HEK293T (cell line): ENCODE results near the gene G0S2.

Source experiments
- CTCF ChIA-PET: fragments of 350-600 bp; formaldehyde crosslinking; extraction: SDS; loops from one replicate; lab custom pipeline; 2021; ENCODE audit warnings: antibody characterized with exemption, inconsistent platforms; lab: Yijun Ruan, JAX
- POLR2A ChIA-PET: fragments of 350-600 bp; formaldehyde crosslinking; extraction: SDS; loops from one replicate; lab custom pipeline; 2020; ENCODE audit warnings: antibody characterized with exemption, inconsistent platforms; lab: Yijun Ruan, JAX
- DNase-seq: peaks from one replicate; pipeline ENCODE4 v3.0.0; 2012; ENCODE audit warnings: mixed read lengths; ENCODE audit errors: extremely low spot score
- ARNT ChIP-seq: fragments of 450-650 bp; IDR thresholded peaks from 2 replicates; pipeline ENCODE4 v1.6.1; 2017; ENCODE audit warnings: mild to moderate bottlenecking
- BHLHE40 ChIP-seq: fragments of 450-650 bp; IDR thresholded peaks from 2 replicates; pipeline ENCODE4 v1.6.1; 2016; ENCODE audit warnings: mild to moderate bottlenecking, moderate library complexity, borderline replicate concordance
- CTBP1 ChIP-seq: fragments of 450-650 bp; IDR thresholded peaks from 2 replicates; pipeline ENCODE4 v1.6.1; 2016; ENCODE audit warnings: borderline replicate concordance
- ELF4 ChIP-seq: fragments of 450-650 bp; IDR thresholded peaks from 2 replicates; pipeline ENCODE4 v1.6.1; 2017; ENCODE audit warnings: antibody characterized with exemption
- FOXA1 ChIP-seq: fragments of 450-650 bp; IDR thresholded peaks from 2 replicates; pipeline ENCODE4 v1.6.1; 2016; ENCODE audit warnings: mild to moderate bottlenecking
- FOXK2 ChIP-seq: fragments of 450-650 bp; IDR thresholded peaks from 2 replicates; pipeline ENCODE4 v1.6.1; 2016; ENCODE audit warnings: mild to moderate bottlenecking
- FOXM1 ChIP-seq: fragments of 450-650 bp; IDR thresholded peaks from 2 replicates; pipeline ENCODE4 v1.6.1; 2017; ENCODE audit warnings: mild to moderate bottlenecking, borderline replicate concordance
- HDGF ChIP-seq: fragments of 450-650 bp; IDR thresholded peaks from 2 replicates; pipeline ENCODE4 v1.6.1; 2017; ENCODE audit warnings: antibody characterized with exemption, borderline replicate concordance
- L3MBTL2 ChIP-seq: fragments of 450-650 bp; conservative IDR thresholded peaks from 2 replicates; pipeline ENCODE4 v1.6.1; 2016; ENCODE audit warnings: mild to moderate bottlenecking
- LEF1 ChIP-seq: fragments of 450-650 bp; IDR thresholded peaks from 2 replicates; pipeline ENCODE4 v1.6.1; 2017; ENCODE audit warnings: mild to moderate bottlenecking, borderline replicate concordance
- NFRKB ChIP-seq: fragments of 450-650 bp; IDR thresholded peaks from 2 replicates; pipeline ENCODE4 v1.6.1; 2016; ENCODE audit warnings: mild to moderate bottlenecking, moderate library complexity
- PKNOX1 ChIP-seq: fragments of 450-650 bp; IDR thresholded peaks from 2 replicates; pipeline ENCODE4 v1.6.1; 2016
- SP1 ChIP-seq: fragments of 450-650 bp; IDR thresholded peaks from 2 replicates; pipeline ENCODE4 v1.6.1; 2017
- SUZ12 ChIP-seq: fragments of 450-650 bp; IDR thresholded peaks from 2 replicates; pipeline ENCODE4 v1.6.1; 2016; ENCODE audit warnings: mild to moderate bottlenecking
- TARDBP ChIP-seq: fragments of 450-650 bp; IDR thresholded peaks from 2 replicates; pipeline ENCODE4 v1.6.1; 2016
- ZNF384 ChIP-seq: fragments of 450-650 bp; IDR thresholded peaks from 2 replicates; pipeline ENCODE4 v1.6.1; 2016

G0S2 gene

GRCh38 chr1:209688746-209689234 lies 13.6 kb downstream of the G0S2 start:
- POLR2A ChIA-PET, result interaction anchor here (1.1 to 1.2 kb wide), 2 partner anchors 14 to 15 kb away, joined by 3 read pairs; partner anchors contain the start of gene G0S2
- CTCF ChIA-PET, result no interaction called here
- no peak for TF ChIP-seq BHLHE40
- no peak for TF ChIP-seq NFRKB
- no peak for TF ChIP-seq PKNOX1
- no peak for TF ChIP-seq LEF1
- TF ChIP-seq FOXK2, result no peak
- TF ChIP-seq CTBP1, result no peak
- TF ChIP-seq SUZ12, result no peak
- no peak for TF ChIP-seq L3MBTL2
- no peak for TF ChIP-seq ZNF384
- no peak for TF ChIP-seq TARDBP
- TF ChIP-seq ARNT, result no peak
- no peak for TF ChIP-seq FOXM1
- no peak for TF ChIP-seq ELF4
- TF ChIP-seq HDGF, result no peak
- no peak for TF ChIP-seq SP1
- no peak for TF ChIP-seq FOXA1

GRCh38 chr1:209689477-209689876 lies 14.3 kb downstream of the G0S2 start:
- no peak for DNase-seq
- ChIA-PET POLR2A (interaction anchor here (1.2 kb wide), 1 partner anchor 15 kb away, joined by 3 read pairs; no protein-coding TSS in a partner anchor), CTCF (interaction anchor here (0.9 kb wide), 1 partner anchor 62 kb away, joined by 4 read pairs; no protein-coding TSS in a partner anchor)
- TF ChIP-seq HDGF, result no peak
- no peak for TF ChIP-seq NFRKB
- TF ChIP-seq PKNOX1, result no peak
- TF ChIP-seq SP1, result no peak
- no peak for TF ChIP-seq FOXK2
- no peak for TF ChIP-seq ZNF384
- TF ChIP-seq LEF1, result no peak
- no peak for TF ChIP-seq FOXA1
- TF ChIP-seq SUZ12, result no peak
- TF ChIP-seq ARNT, result no peak
- no peak for TF ChIP-seq CTBP1
- TF ChIP-seq ELF4, result no peak
- TF ChIP-seq BHLHE40, result no peak
- TF ChIP-seq FOXM1, result no peak
- no peak for TF ChIP-seq L3MBTL2
- TF ChIP-seq TARDBP, result no peak

More at GRCh38 chr1:209688746-209689234, 13.6 kb downstream of the G0S2 start:
- DNase-seq, result no peak

GRCh38 chr1:209691237-209691636 lies 16.0 kb downstream of the G0S2 start:
- CTCF ChIA-PET, result no interaction called here
- no peak for DNase-seq
- TF ChIP-seq L3MBTL2, result no peak
- TF ChIP-seq NFRKB, result no peak
- TF ChIP-seq PKNOX1, result no peak
- no peak for TF ChIP-seq CTBP1
- no peak for TF ChIP-seq SUZ12
- TF ChIP-seq BHLHE40, result no peak
- no peak for TF ChIP-seq SP1
- TF ChIP-seq FOXM1, result no peak
- POLR2A ChIA-PET, result no interaction called here

- ChIA-PET POLR2A (no interaction called here), CTCF (interaction anchor here (1.2 kb wide), 1 partner anchor 126 kb away, joined by 3 read pairs; no protein-coding TSS in a partner anchor)
- TF ChIP-seq FOXA1 (no peak), HDGF (no peak), NFRKB (no peak), TARDBP (no peak), BHLHE40 (no peak), SP1 (no peak)
- no peak for DNase-seq
These were observed 17.1 kb downstream of the G0S2 start for GRCh38 chr1:209692296-209692695.

GRCh38 chr1:209692745-209693504 lies 17.7 kb downstream of the G0S2 start:
- CTCF ChIA-PET, result interaction anchor here (0.7 to 1.2 kb wide), 2 partner anchors 91 to 127 kb away, joined by 3 read pairs; no protein-coding TSS in a partner anchor
- TF ChIP-seq FOXK2 (no peak), TARDBP (no peak), ARNT (no peak), SP1 (no peak), PKNOX1 (peak; percentile 81), CTBP1 (no peak), FOXM1 (no peak)
- POLR2A ChIA-PET, result no interaction called here
- DNase-seq, result peak; percentile 80
